PFSK-1 (cell line): ENCODE results near the gene HMX1.

Experiments
- FOXP2 ChIP-seq: optimal IDR thresholded peaks from 2 replicates; pipeline ENCODE3; 2011; ENCODE audit warnings: borderline replicate concordance, control low read depth, inconsistent platforms; ENCODE audit not compliant: insufficient read depth; ENCODE audit errors: extremely low read length, extremely low read depth
- POLR2AphosphoS5 ChIP-seq: IDR thresholded peaks from 2 replicates; pipeline ENCODE4 v1.6.1; 2012; ENCODE audit warnings: low read depth, mild to moderate bottlenecking, control low read depth, low read length, moderate library complexity
- SIN3A ChIP-seq: IDR thresholded peaks from 2 replicates; pipeline ENCODE4 v1.6.1; 2012; ENCODE audit warnings: mild to moderate bottlenecking, low read length, moderate library complexity, borderline replicate concordance; ENCODE audit not compliant: insufficient read depth
- TAF1 ChIP-seq: IDR thresholded peaks from 2 replicates; pipeline ENCODE4 v1.6.1; 2012; ENCODE audit warnings: low read length, control low read depth, borderline replicate concordance; ENCODE audit not compliant: insufficient read depth
- TF ChIP-seq, protein P1 (sequence below), 2 experiments: IDR thresholded peaks; 2 replicates each; pipeline versions ENCODE4 v1.6.1 to v1.8.0; 2011 to 2012; ENCODE audit warnings: low read depth in 2 of 2, low read length in 2 of 2, control low read depth in 1 of 2, inconsistent platforms in 1 of 2, mild to moderate bottlenecking in 1 of 2, moderate library complexity in 1 of 2; ENCODE audit not compliant: insufficient read depth in 1 of 2

HMX1 gene

DNA sequence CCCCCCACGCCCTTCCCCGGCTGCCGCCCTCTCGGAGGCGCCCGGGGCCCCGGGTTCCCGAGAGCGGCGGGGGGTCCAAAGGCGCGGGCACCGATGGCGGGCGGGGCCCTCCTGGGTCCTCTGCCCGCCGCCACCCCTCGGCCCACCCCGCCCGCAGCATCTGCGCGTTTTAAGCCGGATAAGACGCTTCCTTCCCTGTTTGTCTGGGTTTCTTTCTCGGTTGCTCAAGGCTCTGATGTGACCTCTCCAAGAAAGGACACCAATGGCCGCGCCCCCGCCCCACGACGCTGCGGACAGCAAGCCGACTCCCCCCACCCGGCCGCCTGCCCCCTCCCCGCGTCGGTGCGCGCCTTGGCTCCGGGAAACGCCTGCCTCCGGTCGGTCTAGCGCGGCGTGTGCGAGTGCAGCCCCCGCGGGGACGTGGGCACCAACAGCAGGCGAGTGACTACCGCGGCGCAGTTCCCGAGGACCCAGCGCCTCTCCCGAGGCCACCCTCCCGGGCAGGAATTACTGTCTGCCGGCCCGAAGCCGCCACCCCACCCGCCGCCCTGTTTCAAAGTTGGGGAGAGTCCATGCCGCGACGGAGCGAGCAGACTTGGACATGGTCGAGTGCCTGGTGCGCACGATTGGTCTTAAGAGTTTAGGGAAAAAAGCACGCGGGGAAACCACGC lies 21.1 kb upstream of the HMX1 start:
- TF ChIP-seq SIN3A: no peak
- TF ChIP-seq FOXP2: no peak
- TF ChIP-seq, protein P1, sequence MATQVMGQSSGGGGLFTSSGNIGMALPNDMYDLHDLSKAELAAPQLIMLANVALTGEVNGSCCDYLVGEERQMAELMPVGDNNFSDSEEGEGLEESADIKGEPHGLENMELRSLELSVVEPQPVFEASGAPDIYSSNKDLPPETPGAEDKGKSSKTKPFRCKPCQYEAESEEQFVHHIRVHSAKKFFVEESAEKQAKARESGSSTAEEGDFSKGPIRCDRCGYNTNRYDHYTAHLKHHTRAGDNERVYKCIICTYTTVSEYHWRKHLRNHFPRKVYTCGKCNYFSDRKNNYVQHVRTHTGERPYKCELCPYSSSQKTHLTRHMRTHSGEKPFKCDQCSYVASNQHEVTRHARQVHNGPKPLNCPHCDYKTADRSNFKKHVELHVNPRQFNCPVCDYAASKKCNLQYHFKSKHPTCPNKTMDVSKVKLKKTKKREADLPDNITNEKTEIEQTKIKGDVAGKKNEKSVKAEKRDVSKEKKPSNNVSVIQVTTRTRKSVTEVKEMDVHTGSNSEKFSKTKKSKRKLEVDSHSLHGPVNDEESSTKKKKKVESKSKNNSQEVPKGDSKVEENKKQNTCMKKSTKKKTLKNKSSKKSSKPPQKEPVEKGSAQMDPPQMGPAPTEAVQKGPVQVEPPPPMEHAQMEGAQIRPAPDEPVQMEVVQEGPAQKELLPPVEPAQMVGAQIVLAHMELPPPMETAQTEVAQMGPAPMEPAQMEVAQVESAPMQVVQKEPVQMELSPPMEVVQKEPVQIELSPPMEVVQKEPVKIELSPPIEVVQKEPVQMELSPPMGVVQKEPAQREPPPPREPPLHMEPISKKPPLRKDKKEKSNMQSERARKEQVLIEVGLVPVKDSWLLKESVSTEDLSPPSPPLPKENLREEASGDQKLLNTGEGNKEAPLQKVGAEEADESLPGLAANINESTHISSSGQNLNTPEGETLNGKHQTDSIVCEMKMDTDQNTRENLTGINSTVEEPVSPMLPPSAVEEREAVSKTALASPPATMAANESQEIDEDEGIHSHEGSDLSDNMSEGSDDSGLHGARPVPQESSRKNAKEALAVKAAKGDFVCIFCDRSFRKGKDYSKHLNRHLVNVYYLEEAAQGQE (IDR thresholded peaks at IDR 0.05; ENCODE audit: insufficient read depth in 1 of 2, low read depth in 2 of 2, low read length in 2 of 2): no peak
- TF ChIP-seq POLR2AphosphoS5: no peak
- TF ChIP-seq TAF1: no peak

DNA sequence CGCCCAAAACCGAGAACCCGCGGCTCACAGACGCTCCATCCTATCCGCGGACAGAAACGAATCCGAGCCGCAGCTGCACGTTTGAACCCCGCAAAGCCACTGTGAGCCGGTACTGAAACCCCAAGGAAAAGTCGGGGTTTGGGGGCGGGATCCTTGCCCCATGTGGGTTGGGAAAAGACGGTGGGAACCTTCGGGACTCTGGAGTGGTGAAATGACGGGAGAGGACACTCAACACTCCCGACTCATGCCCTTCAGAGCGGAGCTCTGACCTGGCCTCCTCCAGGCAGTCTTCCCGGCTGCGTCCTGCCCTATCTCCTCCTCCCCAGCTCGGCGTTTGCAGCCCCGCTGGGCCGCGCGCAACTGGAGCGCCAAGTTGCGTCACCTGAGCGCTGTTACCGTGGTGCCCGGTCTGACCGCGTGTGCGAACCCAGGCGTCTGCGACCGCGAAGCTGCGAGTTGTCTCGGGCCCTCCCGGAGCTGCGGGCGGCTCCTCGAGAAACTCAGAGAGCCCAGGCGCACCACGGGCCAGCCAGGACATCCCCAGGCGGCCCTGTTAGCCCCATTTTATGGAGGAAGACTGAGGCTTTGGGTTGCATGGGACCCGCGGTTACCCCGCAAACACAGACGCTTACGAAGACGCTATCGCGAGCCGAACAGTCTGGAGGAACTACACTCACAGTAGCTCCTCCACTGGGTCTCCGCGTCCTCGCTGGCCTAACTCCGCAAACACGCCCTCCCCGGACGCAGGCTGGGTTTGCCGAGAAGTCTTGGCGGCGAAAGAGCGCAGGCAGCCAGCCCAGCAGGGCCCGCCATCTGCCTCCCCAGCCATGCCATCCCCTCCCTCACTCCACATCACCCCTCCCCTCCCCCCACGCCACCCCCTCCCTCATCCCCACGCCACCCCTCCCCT lies 20.3 kb upstream of the HMX1 start:
- TF ChIP-seq, protein P1 (IDR thresholded peaks at IDR 0.05; ENCODE audit: insufficient read depth in 1 of 2, low read depth in 2 of 2, low read length in 2 of 2): no peak
- TF ChIP-seq SIN3A (no peak), TAF1 (no peak), POLR2AphosphoS5 (no peak), FOXP2 (no peak)

DNA sequence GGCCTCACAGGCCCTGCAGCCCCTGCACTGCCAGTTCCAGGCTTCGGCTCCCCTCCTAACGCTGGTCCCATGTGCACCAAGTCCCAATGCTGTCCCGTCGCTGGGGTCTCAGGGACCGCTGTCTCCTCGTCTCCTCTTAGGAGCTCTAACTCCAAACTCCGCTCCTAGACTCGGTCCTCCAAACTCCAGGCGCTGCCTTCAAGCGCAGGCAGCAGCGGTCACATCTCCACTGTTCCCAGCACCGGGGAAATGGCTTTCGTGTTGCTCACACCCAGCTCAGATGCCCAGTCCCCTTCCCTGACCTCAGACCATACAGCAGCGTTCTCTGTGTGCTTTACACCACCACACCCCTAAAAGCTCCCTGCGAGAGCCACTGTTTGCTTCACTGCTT lies 19.6 kb upstream of the HMX1 start:
- TF ChIP-seq POLR2AphosphoS5: no peak
- TF ChIP-seq, protein P1 (IDR thresholded peaks at IDR 0.05; ENCODE audit: insufficient read depth in 1 of 2, low read depth in 2 of 2, low read length in 2 of 2): no peak
- TF ChIP-seq TAF1: no peak
- TF ChIP-seq SIN3A: no peak
- TF ChIP-seq FOXP2: no peak

DNA sequence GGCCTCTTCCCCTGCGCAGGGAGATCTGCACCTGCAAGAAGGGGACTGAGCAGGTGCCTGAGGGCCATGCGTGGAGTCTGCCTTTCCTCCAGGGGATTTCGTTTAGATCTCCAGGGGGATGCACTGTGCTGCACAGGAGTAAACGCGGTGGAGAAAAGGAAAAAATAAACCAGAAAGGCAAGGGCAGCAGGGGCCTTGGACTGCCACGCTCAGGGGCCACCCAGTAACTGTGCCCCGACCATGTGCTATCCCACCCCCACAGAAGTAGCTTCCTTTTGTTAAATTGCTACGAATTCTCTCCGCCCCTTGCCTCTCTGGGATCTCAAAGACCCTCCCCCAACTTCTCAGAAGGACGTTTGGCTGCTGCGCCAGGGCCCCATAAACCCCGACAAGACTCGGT lies 17.2 kb upstream of the HMX1 start:
- TF ChIP-seq, protein P1 (IDR thresholded peaks at IDR 0.05; ENCODE audit: insufficient read depth in 1 of 2, low read depth in 2 of 2, low read length in 2 of 2): no peak
- TF ChIP-seq FOXP2 (no peak), POLR2AphosphoS5 (no peak), TAF1 (no peak), SIN3A (no peak)
